Esophagus squamous epithelium (tissue), 4 donors: ENCODE results near the gene PRR18.

ENCODE experiments used
- CTCF ChIP-seq, 6 experiments: fragments of 450-650 bp in 4 of 6; fragments of 200-600 bp in 2 of 6; sonication (generic) in 2 of 6; IDR thresholded peaks; one replicate each; pipeline ENCODE4 v1.5.1; 2016 to 2019; ENCODE audit warnings: antibody characterized with exemption in 6 of 6, mild to moderate bottlenecking in 4 of 6, moderate library complexity in 4 of 6
- POLR2A ChIP-seq, 4 donors: fragments of 450-650 bp; IDR thresholded peaks; one replicate each; pipeline ENCODE4 v1.6.1; 2017; ENCODE audit warnings: antibody characterized with exemption in 4 of 4, mild to moderate bottlenecking in 4 of 4, moderate library complexity in 3 of 4

- no peak for TF ChIP-seq POLR2A (IDR thresholded peaks at IDR 0.05)
- TF ChIP-seq CTCF (IDR thresholded peaks at IDR 0.05), result no peak
Observed at GRCh38 chr6:166282394-166283032, 25.7 kb downstream of the PRR18 start.
